DND-41 (cell line): ENCODE data around the gene NEDD9.
A peak's percentile ranks its signal among the peaks of the same experiment; 100 is the strongest.

ENCODE experiments used
- CTCF ChIP-seq: IDR thresholded peaks from 2 replicates; pipeline ENCODE4 v1.5.1; 2012; ENCODE audit warnings: borderline replicate concordance, low read length, moderate library complexity, mild to moderate bottlenecking; ENCODE audit not compliant: poor library complexity, severe bottlenecking; ENCODE audit errors: extremely low read depth
- EZH2 ChIP-seq: IDR thresholded peaks from 3 replicates; pipeline ENCODE4 v1.6.1; 2012; ENCODE audit warnings: borderline replicate concordance, low read depth, mild to moderate bottlenecking, moderate library complexity, low read length, inconsistent platforms; ENCODE audit not compliant: severe bottlenecking

DNA sequence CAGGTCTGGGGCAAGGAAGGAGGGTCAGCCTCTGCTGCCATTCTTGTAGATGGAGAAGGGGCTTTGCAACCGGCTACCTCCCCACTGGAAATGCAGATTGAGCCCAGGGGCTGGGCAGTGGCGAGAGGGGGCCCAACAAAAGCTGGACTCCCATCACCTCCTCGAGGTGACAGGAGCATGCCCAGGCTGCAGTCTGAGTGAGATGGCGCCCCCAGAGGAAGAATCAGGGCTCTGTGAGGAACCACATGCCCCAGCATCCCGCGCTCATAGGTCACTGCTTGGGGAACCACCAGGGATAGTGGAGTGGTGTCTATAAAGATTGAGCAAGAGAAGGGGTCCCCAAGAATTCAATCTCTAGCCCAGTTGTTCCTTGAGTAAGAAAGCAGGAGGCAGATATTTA is 31.6 kb upstream of the NEDD9 start:
- TF ChIP-seq CTCF: peak; percentile 5
- no peak for TF ChIP-seq EZH2
